SU-DHL-6 (cell line): Measurements from ENCODE around the gene MIPEP.

ENCODE experiments used
- EZH2phosphoT487 ChIP-seq: fragments of 200-600 bp; sonication (generic), shearing (Covaris generic); conservative IDR thresholded peaks from 2 replicates; pipeline ENCODE4 v1.6.1; 2018; ENCODE audit warnings: mild to moderate bottlenecking, antibody characterized with exemption, low read length, moderate library complexity, mixed read lengths
- TF ChIP-seq, protein P1 (sequence below): fragments of 200-600 bp; sonication (generic); IDR thresholded peaks from one replicate; pipeline ENCODE4 v1.5.1; 2017; ENCODE audit warnings: antibody characterized with exemption, mild to moderate bottlenecking, low read length, moderate library complexity; ENCODE audit not compliant: insufficient read depth, poor library complexity, severe bottlenecking

DNA sequence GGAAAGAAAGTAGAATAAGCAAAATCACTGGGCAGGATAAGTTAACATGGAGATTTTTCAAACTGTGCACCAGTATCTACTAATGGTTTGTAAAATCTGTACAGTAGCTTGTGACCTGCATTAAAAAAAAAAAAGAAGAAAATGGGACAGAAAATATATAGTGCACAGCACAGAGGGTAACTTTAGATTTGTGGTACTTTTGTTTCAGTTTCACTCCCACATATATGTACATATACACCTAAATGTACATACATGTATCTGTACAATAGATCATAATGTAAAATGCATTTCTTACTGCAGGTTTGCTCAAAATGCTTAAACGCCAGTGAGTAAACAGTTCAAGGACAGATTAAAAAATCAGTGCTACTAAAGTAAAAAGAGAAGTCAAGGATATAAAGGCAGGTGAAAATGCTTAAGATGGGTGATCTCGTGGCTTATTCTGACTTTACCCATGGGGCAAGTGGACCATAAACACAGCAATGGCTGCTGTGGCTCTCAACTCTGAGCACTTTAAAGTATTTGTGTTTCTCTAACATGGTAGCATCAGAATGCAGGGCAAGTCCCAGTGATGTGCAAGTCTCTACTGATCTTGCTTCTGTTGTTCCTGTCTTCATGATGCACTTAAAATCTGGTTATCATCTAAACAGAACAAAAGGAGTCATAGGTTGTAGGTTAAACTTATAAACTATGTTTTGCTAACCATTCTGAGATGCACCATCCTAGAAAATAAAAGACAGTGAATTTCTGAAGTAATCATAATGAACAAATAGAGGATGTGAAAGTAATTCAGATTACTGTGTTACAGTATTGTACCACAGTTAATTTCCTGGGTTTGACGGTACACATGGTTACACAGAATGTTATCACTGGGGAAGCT is 112.3 kb downstream of the MIPEP start:
- TF ChIP-seq, protein P1, sequence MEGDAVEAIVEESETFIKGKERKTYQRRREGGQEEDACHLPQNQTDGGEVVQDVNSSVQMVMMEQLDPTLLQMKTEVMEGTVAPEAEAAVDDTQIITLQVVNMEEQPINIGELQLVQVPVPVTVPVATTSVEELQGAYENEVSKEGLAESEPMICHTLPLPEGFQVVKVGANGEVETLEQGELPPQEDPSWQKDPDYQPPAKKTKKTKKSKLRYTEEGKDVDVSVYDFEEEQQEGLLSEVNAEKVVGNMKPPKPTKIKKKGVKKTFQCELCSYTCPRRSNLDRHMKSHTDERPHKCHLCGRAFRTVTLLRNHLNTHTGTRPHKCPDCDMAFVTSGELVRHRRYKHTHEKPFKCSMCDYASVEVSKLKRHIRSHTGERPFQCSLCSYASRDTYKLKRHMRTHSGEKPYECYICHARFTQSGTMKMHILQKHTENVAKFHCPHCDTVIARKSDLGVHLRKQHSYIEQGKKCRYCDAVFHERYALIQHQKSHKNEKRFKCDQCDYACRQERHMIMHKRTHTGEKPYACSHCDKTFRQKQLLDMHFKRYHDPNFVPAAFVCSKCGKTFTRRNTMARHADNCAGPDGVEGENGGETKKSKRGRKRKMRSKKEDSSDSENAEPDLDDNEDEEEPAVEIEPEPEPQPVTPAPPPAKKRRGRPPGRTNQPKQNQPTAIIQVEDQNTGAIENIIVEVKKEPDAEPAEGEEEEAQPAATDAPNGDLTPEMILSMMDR: no peak
- TF ChIP-seq EZH2phosphoT487: no peak
